Measurements from ENCODE around the gene DDX41.

The DDX41 gene

GRCh38 chr5:177483042-177483441 is 33.7 kb downstream of the DDX41 start:
- no peak for DNase-seq

DNA sequence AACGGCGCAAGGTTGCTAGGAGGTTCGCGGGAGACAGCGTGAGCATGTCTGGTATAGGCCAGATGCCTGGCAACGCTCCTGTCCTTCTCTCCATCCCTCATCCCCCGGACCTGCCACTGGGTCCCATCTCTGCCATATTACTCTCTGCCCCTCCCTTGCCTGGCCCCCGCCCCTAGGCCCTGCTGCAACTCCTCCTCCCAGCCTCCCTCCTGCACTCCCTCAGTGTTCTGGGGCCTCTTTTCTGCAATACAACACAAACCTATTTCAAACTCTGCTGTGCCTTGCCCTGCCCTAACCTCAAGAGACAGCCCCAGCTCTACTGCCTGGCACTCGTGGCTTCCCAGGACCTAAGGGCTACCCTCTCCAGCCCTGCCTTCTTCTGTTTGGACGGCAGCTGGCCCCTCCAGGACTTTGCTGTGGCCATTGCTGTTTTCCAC is 34.4 kb downstream of the DDX41 start:
- DNase-seq: no peak

GRCh38 chr5:177479774-177480173 is 37.0 kb downstream of the DDX41 start:
- DNase-seq: no peak

- peak; percentile 60 for DNase-seq
Observed at GRCh38 chr5:177478711-177479646, 37.8 kb downstream of the DDX41 start.

- DNase-seq: no peak
Observed at GRCh38 chr5:177477701-177478477, 38.9 kb downstream of the DDX41 start.

- DNase-seq: no peak
Observed at GRCh38 chr5:177476531-177477233, 40.1 kb downstream of the DDX41 start.

DNA sequence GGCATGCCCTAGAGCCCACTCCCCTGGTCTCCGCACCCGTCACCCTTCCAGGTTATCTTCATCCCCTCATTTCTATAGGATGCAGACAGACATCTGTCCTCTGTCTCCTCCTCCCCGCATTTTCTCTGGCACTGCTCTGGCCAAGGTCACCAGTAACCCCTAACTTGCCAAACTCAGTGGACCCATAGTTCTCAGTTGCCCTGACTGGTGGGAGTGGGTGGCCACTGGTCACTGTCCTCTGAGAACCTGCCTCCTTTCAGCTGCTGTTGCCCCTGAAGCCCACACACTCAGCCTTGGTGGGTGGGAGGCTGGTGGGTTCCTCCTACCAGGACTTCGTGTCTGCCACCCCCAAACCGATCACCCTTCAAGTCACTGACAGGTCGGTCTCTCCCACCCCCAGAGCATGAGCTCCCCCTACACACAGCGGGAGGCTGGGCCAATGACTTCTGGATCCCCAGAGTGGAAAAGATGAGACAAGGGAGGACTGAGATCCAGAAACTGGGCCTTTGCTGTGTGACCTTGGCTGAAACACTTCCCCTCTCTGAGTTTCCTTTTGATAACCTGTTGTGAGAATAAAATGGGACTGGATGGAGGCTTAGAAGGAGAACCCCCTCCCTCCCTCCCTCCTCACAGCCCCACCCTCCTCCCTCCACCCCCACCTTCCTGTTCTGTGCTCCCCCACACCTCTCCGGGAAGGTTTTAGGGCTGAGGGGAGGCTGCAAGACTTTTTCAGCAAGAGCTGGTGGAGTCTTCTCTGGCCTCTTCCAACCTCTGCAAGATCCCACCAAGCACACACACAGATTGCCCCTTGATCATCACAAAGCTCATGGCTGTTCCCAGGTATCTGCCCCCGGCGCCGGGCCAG is 41.0 kb downstream of the DDX41 start:
- DNase-seq: no peak

GRCh38 chr5:177474846-177475562 is 41.8 kb downstream of the DDX41 start:
- no peak for DNase-seq

DNA sequence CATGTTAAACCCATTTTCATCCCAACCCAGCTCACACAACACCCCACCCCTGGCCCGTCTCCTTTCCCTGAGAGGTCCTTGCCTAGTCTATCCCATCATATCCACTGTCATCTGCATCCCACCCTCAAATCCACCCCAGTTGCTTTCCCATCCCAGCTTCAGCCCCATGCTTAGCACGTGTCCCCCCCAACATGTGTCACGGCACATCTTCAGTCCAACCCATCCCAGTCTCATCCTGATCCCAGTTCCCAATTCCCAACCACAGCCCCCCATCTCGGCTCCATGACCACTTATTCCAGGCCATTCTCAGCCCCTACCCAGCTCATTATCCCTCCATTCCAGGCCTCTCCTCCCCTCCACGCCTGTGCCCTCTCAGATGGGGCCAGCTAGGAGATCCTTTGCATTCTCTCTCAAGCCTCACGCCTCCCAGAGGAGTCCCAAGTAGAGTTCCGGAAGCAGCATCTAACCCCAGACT is 42.7 kb downstream of the DDX41 start:
- DNase-seq: no peak

- peak; percentile 40 for DNase-seq
Observed at GRCh38 chr5:177473443-177474001, 43.2 kb downstream of the DDX41 start, which contains the start of gene DBN1. TSS of gene DBN1 (minus strand) at chr5:177473634. CDS start at chr5:177473521, 113 bp downstream.

DNA sequence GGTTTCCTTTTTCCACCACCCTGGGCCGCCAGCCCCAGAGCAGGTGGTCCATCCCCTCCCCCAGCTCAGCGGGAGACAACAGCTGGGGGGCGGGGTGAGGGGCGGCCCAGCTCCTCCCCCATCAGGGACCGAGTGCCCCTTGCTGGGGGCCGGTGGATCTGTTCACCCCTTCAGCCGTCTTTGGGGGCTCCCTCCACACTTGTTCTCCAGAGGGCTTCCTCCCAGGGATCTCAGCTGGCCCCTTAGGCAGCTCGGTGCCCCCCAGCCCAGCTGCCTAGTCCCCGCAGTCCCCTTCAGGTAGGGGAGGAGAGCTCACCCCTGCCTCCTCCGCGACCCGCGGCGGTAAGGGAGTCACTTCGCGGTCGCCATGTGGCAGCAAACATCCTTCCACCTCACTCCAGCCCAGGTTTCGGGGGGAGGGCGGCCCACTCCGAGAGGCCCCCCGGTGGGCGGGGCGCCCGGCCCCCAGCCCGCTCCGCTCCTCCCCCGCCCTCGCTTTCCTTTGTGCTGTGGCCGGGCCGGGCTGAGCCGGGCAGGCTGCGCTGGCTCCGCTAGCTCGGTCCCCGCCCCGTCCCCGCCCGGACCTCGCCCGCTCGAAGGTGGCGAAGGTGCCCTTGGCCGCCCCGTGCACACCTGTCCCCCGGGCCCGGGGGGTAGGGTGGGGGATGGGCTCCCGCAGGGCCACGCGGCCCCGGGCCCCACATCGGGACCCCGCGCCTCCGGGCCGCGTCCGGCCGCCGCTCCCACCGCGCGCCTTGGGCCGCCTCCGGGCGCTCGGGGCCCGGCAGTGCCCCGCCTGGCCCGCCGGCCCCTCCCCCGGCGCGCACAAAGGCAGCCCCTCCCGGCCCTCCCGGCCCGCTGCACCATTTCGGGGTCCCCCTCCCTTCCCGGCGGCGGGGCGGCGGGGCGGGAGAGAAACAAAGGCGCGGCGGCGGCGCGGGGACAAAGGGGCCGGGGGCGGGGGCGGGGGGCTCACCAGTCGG is 44.0 kb downstream of the DDX41 start:
- DNase-seq: no peak

- DNase-seq: no peak
Observed at GRCh38 chr5:177471610-177472356, 45.0 kb downstream of the DDX41 start.

- DNase-seq: no peak
Observed at GRCh38 chr5:177470759-177471536, 45.8 kb downstream of the DDX41 start.

GRCh38 chr5:177469750-177470525 is 46.8 kb downstream of the DDX41 start:
- no peak for DNase-seq

- DNase-seq: no peak
Observed at GRCh38 chr5:177468685-177469628, 47.8 kb downstream of the DDX41 start.

DNA sequence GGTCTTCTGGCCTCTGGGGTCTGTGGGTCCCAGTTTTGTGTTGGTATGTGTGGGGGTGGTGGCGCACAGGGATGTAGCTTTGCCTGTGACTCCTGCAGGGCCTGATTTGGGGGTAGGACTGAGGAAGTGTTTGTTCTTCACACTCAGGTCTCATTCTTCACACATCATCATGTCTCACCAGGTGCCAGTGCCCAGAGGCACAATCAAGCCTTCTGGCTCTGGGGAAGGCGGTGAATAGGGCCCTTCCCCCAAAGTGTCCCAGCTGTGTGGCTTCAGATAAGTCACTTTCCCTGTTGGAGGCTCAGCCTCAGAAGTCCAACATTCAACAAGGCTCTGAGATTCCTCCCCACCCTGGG is 48.5 kb downstream of the DDX41 start:
- no peak for DNase-seq
